Gastrocnemius medialis (tissue), 4 donors: ENCODE data around the gene SAP130. TPM values are rescaled to one million over a fixed set of nuclear protein-coding genes. Genes with fewer than 3 reads are reported as not detected.

ENCODE experiments used
- ATAC-seq, 2 donors: fragments of 150-250 bp; one replicate each; pipeline ENCODE4 v1.9.1; 2016
- DNase-seq, 2 donors: peaks; one replicate each; pipeline ENCODE4 v3.0.0-alpha.2; 2019
- H3K27ac ChIP-seq, 4 donors: fragments of 200-600 bp; sonication (generic); 1 replicate in 1 of 4; 2 replicates in 3 of 4; pipeline ENCODE4 v1.5.1; 2016 to 2018; ENCODE audit warnings: mild to moderate bottlenecking in 2 of 4, moderate library complexity in 1 of 4
- H3K27me3 ChIP-seq, 3 donors: fragments of 200-600 bp; sonication (generic) in 2 of 3; 1 replicate in 1 of 3; 2 replicates in 2 of 3; pipeline versions ENCODE4 v1.5.1 to v1.6.0; 2016 to 2019; ENCODE audit warnings: mild to moderate bottlenecking in 1 of 3, moderate library complexity in 1 of 3
- H3K36me3 ChIP-seq, 2 donors: fragments of 200-600 bp; sonication (generic) in 1 of 2; one replicate each; pipeline ENCODE4 v1.5.1; 2017 to 2018
- H3K4me1 ChIP-seq, 2 donors: fragments of 200-600 bp; sonication (generic) in 1 of 2; one replicate each; pipeline ENCODE4 v1.5.1; 2016 to 2017; ENCODE audit warnings: mild to moderate bottlenecking in 2 of 2
- H3K4me3 ChIP-seq, 4 donors: fragments of 200-600 bp; sonication (generic) in 3 of 4; 1 replicate in 1 of 4; 2 replicates in 3 of 4; pipeline ENCODE4 v1.5.1; 2016 to 2019; ENCODE audit warnings: mild to moderate bottlenecking in 2 of 4
- H3K9me3 ChIP-seq, 3 donors: fragments of 200-600 bp; sonication (generic) in 2 of 3; 1 replicate in 1 of 3; 2 replicates in 2 of 3; pipeline ENCODE4 v1.5.1; 2016 to 2019
- CTCF ChIP-seq, 5 experiments: fragments of 450-650 bp in 3 of 5; fragments of 200-600 bp in 2 of 5; sonication (generic) in 2 of 5; IDR thresholded peaks in 4 of 5; conservative IDR thresholded peaks in 1 of 5; 1 replicate in 4 of 5; 2 replicates in 1 of 5; pipeline ENCODE4 v1.5.1; 2016 to 2019; ENCODE audit warnings: antibody characterized with exemption in 5 of 5, mild to moderate bottlenecking in 3 of 5, moderate library complexity in 3 of 5
- POLR2A ChIP-seq, 2 donors: fragments of 450-650 bp; IDR thresholded peaks; one replicate each; pipeline ENCODE4 v1.6.1; 2017; ENCODE audit warnings: antibody characterized with exemption in 2 of 2, mild to moderate bottlenecking in 2 of 2, moderate library complexity in 2 of 2
- in situ Hi-C, 4 donors: fragments of 200-750 bp; cut with MboI; loops; one replicate each; pipeline versions ENCODE4 v1.15.0 to v1.8.0; 2017; ENCODE audit warnings: low sequenced_read_pairs in 4 of 4
- intact Hi-C: fragments of 100-400 bp; cut with DNase I; formaldehyde crosslinking; loops from one replicate; pipeline ENCODE4 v1.15.1; 2023; ENCODE audit warnings: low total_unique reads
- total RNA-seq, 4 donors: library from RNA; depleted of rRNA; stranded (reverse); fragments of >200 nt; gene quantifications; one replicate each; pipeline versions ENCODE4 v1.1.0 to v1.2.3, GENCODE V29; 2016

The SAP130 gene
- total RNA-seq, 4 donors from 2014 or later, result 10.1 to 16.2 (median 11.5) TPM

GRCh38 chr2:128040166-128040771 is 12.4 kb upstream of the SAP130 start:
- Histone ChIP-seq H3K4me1 (no peaks in the 10 kb centered on the region), H3K36me3 (no peaks in the 10 kb centered on the region), H3K27me3 (no peaks in the 10 kb centered on the region), H3K9me3 (peaks cover 0 to 19% (median 0%) of the 10 kb centered on the region in 3 donors), H3K4me3 (no peak overlapping the region), H3K27ac (no peak overlapping the region)
- TF ChIP-seq POLR2A (IDR thresholded peaks at IDR 0.05) (no peak), CTCF (IDR thresholded peaks at IDR 0.05 in 4 of 5, conservative IDR thresholded peaks at IDR 0.05 in 1 of 5) (no peak)
- intact Hi-C loops (no loop called here), in situ Hi-C loops (no loop called here)
- DNase-seq (no peak), ATAC-seq (no peak)

GRCh38 chr2:128039535-128039934 is 11.7 kb upstream of the SAP130 start:
- TF ChIP-seq CTCF (IDR thresholded peaks at IDR 0.05 in 4 of 5, conservative IDR thresholded peaks at IDR 0.05 in 1 of 5) (no peak), POLR2A (IDR thresholded peaks at IDR 0.05) (no peak)
- intact Hi-C loops, result no loop called here
- Histone ChIP-seq H3K4me1 (no peaks in the 10 kb centered on the region), H3K27me3 (no peaks in the 10 kb centered on the region), H3K27ac (no peak overlapping the region), H3K4me3 (no peak overlapping the region), H3K36me3 (no peaks in the 10 kb centered on the region), H3K9me3 (peaks cover 0 to 19% (median 0%) of the 10 kb centered on the region in 3 donors)
- ATAC-seq (no peak), DNase-seq (no peak)
- in situ Hi-C loops, result loop anchor here in 1 of 4 donors (10.0 kb wide), 1 partner anchor 45 kb away; no protein-coding TSS in a partner anchor

GRCh38 chr2:128038411-128038810 is 10.6 kb upstream of the SAP130 start:
- intact Hi-C loops, result no loop called here
- Histone ChIP-seq H3K4me1 (no peaks in the 10 kb centered on the region), H3K36me3 (no peaks in the 10 kb centered on the region), H3K27me3 (no peaks in the 10 kb centered on the region), H3K27ac (no peak overlapping the region), H3K4me3 (no peak overlapping the region), H3K9me3 (peaks cover 0 to 14% (median 0%) of the 10 kb centered on the region in 3 donors)
- no peak for ATAC-seq
- DNase-seq, result no peak
- in situ Hi-C loops, result loop anchor here in 1 of 4 donors (10.0 kb wide), 1 partner anchor 46 kb away; no protein-coding TSS in a partner anchor
- TF ChIP-seq POLR2A (IDR thresholded peaks at IDR 0.05) (no peak), CTCF (IDR thresholded peaks at IDR 0.05 in 4 of 5, conservative IDR thresholded peaks at IDR 0.05 in 1 of 5) (no peak)

- in situ Hi-C loops, result loop anchor here in 1 of 4 donors (10.0 kb wide), 1 partner anchor 47 kb away; no protein-coding TSS in a partner anchor
- DNase-seq (no peak), ATAC-seq (no peak)
- Histone ChIP-seq H3K27ac (no peak overlapping the region), H3K4me3 (no peak overlapping the region), H3K27me3 (no peaks in the 10 kb centered on the region), H3K9me3 (peaks cover 0 to 6% (median 0%) of the 10 kb centered on the region in 3 donors), H3K36me3 (no peaks in the 10 kb centered on the region), H3K4me1 (no peaks in the 10 kb centered on the region)
- no peak for TF ChIP-seq POLR2A (IDR thresholded peaks at IDR 0.05)
- no peak for TF ChIP-seq CTCF (IDR thresholded peaks at IDR 0.05 in 4 of 5, conservative IDR thresholded peaks at IDR 0.05 in 1 of 5)
- intact Hi-C loops, result no loop called here
These were observed 9.8 kb upstream of the SAP130 start for GRCh38 chr2:128037649-128038048.
